Measurements from ENCODE around the gene PIK3CD.

- TF ChIP-seq CTCF (conservative IDR thresholded peaks at IDR 0.05; ENCODE audit: low read depth, low read length): no peak
- no peak for TF ChIP-seq POLR2A (IDR thresholded peaks at IDR 0.05; ENCODE audit: low read depth, low read length)
- TF ChIP-seq SMC3 (IDR thresholded peaks at IDR 0.05; ENCODE audit: low read depth, low read length): no peak
- TF ChIP-seq USF2 (IDR thresholded peaks at IDR 0.05; ENCODE audit: low read depth, low read length): no peak
- TF ChIP-seq MAFK (IDR thresholded peaks at IDR 0.05; ENCODE audit: low read depth, low read length): no peak
- no peak for TF ChIP-seq CEBPB (IDR thresholded peaks at IDR 0.05; ENCODE audit: low read depth, low read length)
- TF ChIP-seq RFX5 (IDR thresholded peaks at IDR 0.05; ENCODE audit: low read depth, low read length): no peak
- TF ChIP-seq RAD21 (IDR thresholded peaks at IDR 0.05; ENCODE audit: low read length): no peak
- TF ChIP-seq CHD1 (IDR thresholded peaks at IDR 0.05; ENCODE audit: low read depth, low read length): no peak
- TF ChIP-seq NFE2L2 (IDR thresholded peaks at IDR 0.05; ENCODE audit: low read depth, low read length): no peak
- no peak for TF ChIP-seq RCOR1 (IDR thresholded peaks at IDR 0.05; ENCODE audit: insufficient replicate concordance, low read length)
- no peak for TF ChIP-seq ELK1 (IDR thresholded peaks at IDR 0.05; ENCODE audit: borderline replicate concordance, low read depth, low read length)
- TF ChIP-seq BHLHE40 (IDR thresholded peaks at IDR 0.05; ENCODE audit: low read depth, low read length): no peak
Observed at GRCh38 chr1:9652379-9653209, 1.1 kb downstream of the PIK3CD start.

Data from IMR-90 (cell line).